HFF-Myc (cell line): ENCODE results near the gene SOX9.
"Not testable (repeated sequence)": the region's sequence is repeated elsewhere in the genome, so short reads cannot be mapped to it uniquely, and the experiment has no call there.

Experiments
- DNase-seq: peaks from one replicate; pipeline ENCODE4 v3.0.0-alpha.2; 2011; ENCODE audit warnings: low read depth; ENCODE audit errors: extremely low read depth
- H3K4me3 ChIP-seq: replicated peaks from 2 replicates; pipeline ENCODE4 v1.5.1; 2011; ENCODE audit warnings: low read depth, mild to moderate bottlenecking, control low read depth, low read length
- CTCF ChIP-seq: IDR thresholded peaks from 2 replicates; pipeline ENCODE4 v1.5.1; 2012; ENCODE audit warnings: mild to moderate bottlenecking, low read depth, low read length, control low read depth; ENCODE audit errors: missing control alignments

The SOX9 gene

GRCh38 chr17:72110231-72110941 is 10.4 kb upstream of the SOX9 start:
- TF ChIP-seq CTCF = no peak
- no peak for DNase-seq

GRCh38 chr17:72110942-72111318 is 9.9 kb upstream of the SOX9 start:
- no peak for DNase-seq
- H3K4me3 ChIP-seq = no peak overlapping the region; the same call in 1 of the 2 replicates

More at GRCh38 chr17:72110231-72110941, 10.4 kb upstream of the SOX9 start:
- H3K4me3 ChIP-seq = no peak overlapping the region; the same call in 1 of the 2 replicates

GRCh38 chr17:72111336-72111923 is 9.4 kb upstream of the SOX9 start:
- TF ChIP-seq CTCF = no peak
- no peak overlapping the region for H3K4me3 ChIP-seq
- no peak for DNase-seq

More at GRCh38 chr17:72110942-72111318, 9.9 kb upstream of the SOX9 start:
- TF ChIP-seq CTCF = no peak

GRCh38 chr17:72111926-72112325 is 8.9 kb upstream of the SOX9 start:
- not testable (repeated sequence) for DNase-seq, H3K4me3 ChIP-seq

GRCh38 chr17:72113751-72114150 is 7.1 kb upstream of the SOX9 start:
- DNase-seq = no peak
- TF ChIP-seq CTCF = no peak
- no peak overlapping the region for H3K4me3 ChIP-seq

- no peak for DNase-seq
- no peak for TF ChIP-seq CTCF
- no peak overlapping the region for H3K4me3 ChIP-seq
Observed at GRCh38 chr17:72115781-72116525, 4.9 kb upstream of the SOX9 start.
